GM10248 (cell line): Measurements from ENCODE around the gene TPSG1.
"Not testable (repeated sequence)": the region's sequence is repeated elsewhere in the genome, so short reads cannot be mapped to it uniquely, and the experiment has no call there.

Experiments
- CTCF ChIA-PET: fragments of 300-600 bp; sonication (Branson Sonifier 250); formaldehyde crosslinking; extraction: SDS; loops from one replicate; lab custom pipeline; 2021; ENCODE audit warnings: antibody characterized with exemption; lab: Yijun Ruan, JAX
- POLR2A ChIA-PET: fragments of 350-650 bp; sonication (Branson Sonifier 250); formaldehyde crosslinking; extraction: SDS; loops from one replicate; lab custom pipeline; 2020; ENCODE audit warnings: antibody characterized with exemption; lab: Yijun Ruan, JAX
- DNase-seq: peaks from one replicate; pipeline ENCODE4 v3.0.0; 2012; ENCODE audit errors: extremely low spot score
- CTCF ChIP-seq: IDR thresholded peaks from 2 replicates; pipeline ENCODE4 v1.5.1; 2012; ENCODE audit warnings: mild to moderate bottlenecking, low read depth; ENCODE audit errors: extremely low read depth, missing control alignments, control extremely low read depth

Gene TPSG1

GRCh38 chr16:1256874-1257322, 31.8 kb upstream of the TPSG1 start:
- no peak for DNase-seq
- ChIA-PET POLR2A (no interaction called here), CTCF (no interaction called here)
- no peak for TF ChIP-seq CTCF

- CTCF ChIA-PET, POLR2A ChIA-PET, DNase-seq: not testable (repeated sequence)
These were observed 31.3 kb upstream of the TPSG1 start for GRCh38 chr16:1256296-1256873.

- POLR2A ChIA-PET, CTCF ChIA-PET, DNase-seq: not testable (repeated sequence)
These were observed 30.4 kb upstream of the TPSG1 start, which contains the start of gene TPSD1 for GRCh38 chr16:1255276-1256122. TPSD1 (plus strand) TSS chr16:1256069; CDS start chr16:1256281, 212 bp downstream.

- POLR2A ChIA-PET, CTCF ChIA-PET, DNase-seq: not testable (repeated sequence)
These were observed 29.8 kb upstream of the TPSG1 start for GRCh38 chr16:1254821-1255220.

GRCh38 chr16:1253701-1254364, 28.8 kb upstream of the TPSG1 start:
- CTCF ChIA-PET, POLR2A ChIA-PET: not testable (repeated sequence)

GRCh38 chr16:1249031-1249755, 24.1 kb upstream of the TPSG1 start:
- POLR2A ChIA-PET, CTCF ChIA-PET, DNase-seq: not testable (repeated sequence)

More at GRCh38 chr16:1253701-1254364, 28.8 kb upstream of the TPSG1 start:
- not testable (repeated sequence) for DNase-seq

GRCh38 chr16:1247903-1248537, 23.0 kb upstream of the TPSG1 start:
- CTCF ChIA-PET, DNase-seq, POLR2A ChIA-PET: not testable (repeated sequence)

GRCh38 chr16:1245452-1246020, 20.5 kb upstream of the TPSG1 start:
- TF ChIP-seq CTCF: no peak
- ChIA-PET POLR2A (no interaction called here), CTCF (no interaction called here)
- DNase-seq: no peak

- no peak for DNase-seq
- POLR2A ChIA-PET: no interaction called here
- no peak for TF ChIP-seq CTCF
- CTCF ChIA-PET: no interaction called here
These were observed 19.8 kb upstream of the TPSG1 start for GRCh38 chr16:1244881-1245280.

- CTCF ChIA-PET, DNase-seq, POLR2A ChIA-PET: not testable (repeated sequence)
These were observed 19.1 kb upstream of the TPSG1 start for GRCh38 chr16:1243907-1244850.

- POLR2A ChIA-PET, CTCF ChIA-PET, DNase-seq: not testable (repeated sequence)
These were observed 18.3 kb upstream of the TPSG1 start for GRCh38 chr16:1243363-1243762.

- CTCF ChIA-PET, DNase-seq, POLR2A ChIA-PET: not testable (repeated sequence)
These were observed 16.0 kb upstream of the TPSG1 start for GRCh38 chr16:1241081-1241480.
